K562 (cell line): ENCODE data around the gene ALG8.

Experiments used
- CHD4 ChIP-seq: fragments of 200-600 bp; sonication (generic); IDR thresholded peaks from 3 replicates; pipeline ENCODE4 v1.6.1; 2012; ENCODE audit warnings: low read depth, mild to moderate bottlenecking, mixed read lengths, low read length, inconsistent platforms; ENCODE audit not compliant: insufficient read depth, insufficient replicate concordance, poor library complexity, severe bottlenecking
- CTCF ChIP-seq, 3 experiments: IDR thresholded peaks in 2 of 3; conservative IDR thresholded peaks in 1 of 3; 2 replicates each; pipeline ENCODE4 v1.5.1; 2011 to 2012; ENCODE audit warnings: low read length in 3 of 3, mild to moderate bottlenecking in 3 of 3, control low read depth in 2 of 3, improper control_type of control experiment in 1 of 3, inconsistent platforms in 1 of 3, low read depth in 1 of 3, mixed read lengths in 1 of 3, moderate library complexity in 1 of 3; ENCODE audit not compliant: insufficient read depth in 2 of 3
- NEUROD1 ChIP-seq: fragments of 150-350 bp; IDR thresholded peaks from 2 replicates; pipeline ENCODE4 v1.6.1; 2014; ENCODE audit warnings: borderline replicate concordance, low read length, low read depth; ENCODE audit not compliant: partially characterized antibody
- USF2 ChIP-seq: sonication (generic); formaldehyde crosslinking; IDR thresholded peaks from 2 replicates; pipeline ENCODE4 v1.5.0; 2020; ENCODE audit warnings: missing genetic modification reagents
- ZBTB8A ChIP-seq: fragments of 450-650 bp; IDR thresholded peaks from 2 replicates; pipeline ENCODE4 v1.6.1; 2018; ENCODE audit warnings: mild to moderate bottlenecking, moderate library complexity; ENCODE audit not compliant: partially characterized antibody
- ZNF77 ChIP-seq: fragments of 250-450 bp; sonication (Bioruptor Pico); IDR thresholded peaks from 2 replicates; pipeline ENCODE4 v1.5.0; 2020
- ZNF778 ChIP-seq: fragments of 450-650 bp; formaldehyde crosslinking; IDR thresholded peaks from 2 replicates; pipeline ENCODE4 v1.4.0; 2020; ENCODE audit warnings: mild to moderate bottlenecking, moderate library complexity

GRCh38 chr11:78139422-78140391 lies at the start of gene ALG8:
- TF ChIP-seq NEUROD1, result peak; percentile 15
- TF ChIP-seq ZNF77 (CRISPR knock-in tag), result no peak
- no peak for TF ChIP-seq USF2 (CRISPR knock-in tag)
- no peak for TF ChIP-seq ZNF778 (CRISPR knock-in tag)
- TF ChIP-seq CTCF (IDR thresholded peaks at IDR 0.05 in 2 of 3, conservative IDR thresholded peaks at IDR 0.05 in 1 of 3; ENCODE audit: insufficient read depth in 2 of 3, low read depth in 1 of 3, low read length in 3 of 3), result no peak
- TF ChIP-seq ZBTB8A, result no peak
- no peak for TF ChIP-seq CHD4
